SK-N-SH treated with all-trans-retinoic acid at 6 μM for 48 hours (cell line): Measurements from ENCODE around the gene DDAH1.
A peak's percentile ranks its signal among the peaks of the same experiment; 100 is the strongest.

Source experiments
- ATAC-seq: fragments of 200-7000 bp; cut with Tn5 transposase; 3 replicates; pipeline ENCODE4 v1.9.1; 2020; ENCODE audit warnings: mild to moderate bottlenecking, moderate library complexity
- ARNTL ChIP-seq: fragments of 450-650 bp; formaldehyde crosslinking; IDR thresholded peaks from 2 replicates; pipeline ENCODE4 v1.5.0; 2020; ENCODE audit warnings: low read depth, mild to moderate bottlenecking, moderate library complexity, borderline replicate concordance
- BACH2 ChIP-seq: fragments of 250-450 bp; sonication (Bioruptor Pico); IDR thresholded peaks from 2 replicates; pipeline ENCODE4 v1.9.0; 2021; ENCODE audit warnings: mild to moderate bottlenecking, borderline replicate concordance
- CREB5 ChIP-seq: fragments of 250-450 bp; sonication (Bioruptor Pico); IDR thresholded peaks from 2 replicates; pipeline ENCODE4 v1.5.1; 2020; ENCODE audit warnings: low read depth, mild to moderate bottlenecking, moderate library complexity
- CSDC2 ChIP-seq: fragments of 250-450 bp; sonication (Bioruptor Pico); IDR thresholded peaks from 2 replicates; pipeline ENCODE4 v1.5.0; 2020; ENCODE audit warnings: mild to moderate bottlenecking, moderate library complexity
- CSRNP3 ChIP-seq: fragments of 250-450 bp; sonication (Bioruptor Pico); IDR thresholded peaks from 2 replicates; pipeline ENCODE4 v1.5.1; 2021; ENCODE audit warnings: mild to moderate bottlenecking, moderate library complexity
- ESRRG ChIP-seq: fragments of 250-450 bp; sonication (Bioruptor Pico); IDR thresholded peaks from 2 replicates; pipeline ENCODE4 v1.6.1; 2021; ENCODE audit warnings: mild to moderate bottlenecking
- GLIS3 ChIP-seq: fragments of 250-450 bp; sonication (Bioruptor Pico); IDR thresholded peaks from 2 replicates; pipeline ENCODE4 v1.5.0; 2020; ENCODE audit warnings: mild to moderate bottlenecking, moderate library complexity
- ISL1 ChIP-seq: fragments of 250-450 bp; sonication (Bioruptor Pico); IDR thresholded peaks from 2 replicates; pipeline ENCODE4 v2.1.2; 2022; ENCODE audit warnings: mild to moderate bottlenecking, moderate library complexity
- OSR1 ChIP-seq: fragments of 250-450 bp; sonication (Bioruptor Pico); IDR thresholded peaks from 2 replicates; pipeline ENCODE4 v1.8.0; 2022; ENCODE audit warnings: moderate library complexity, mild to moderate bottlenecking, inconsistent platforms
- PATZ1 ChIP-seq: fragments of 250-450 bp; sonication (Bioruptor Pico); IDR thresholded peaks from 2 replicates; pipeline ENCODE4 v1.8.0; 2020; ENCODE audit warnings: mild to moderate bottlenecking, moderate library complexity, borderline replicate concordance
- PPARA ChIP-seq: fragments of 250-450 bp; sonication (Bioruptor Pico); IDR thresholded peaks from 2 replicates; pipeline ENCODE4 v1.5.0; 2020; ENCODE audit warnings: mild to moderate bottlenecking, borderline replicate concordance
- SNAI2 ChIP-seq: fragments of 250-450 bp; sonication (Bioruptor Pico); IDR thresholded peaks from 2 replicates; pipeline ENCODE4 v1.5.0; 2020; ENCODE audit warnings: mild to moderate bottlenecking, moderate library complexity
- TCF4 ChIP-seq: fragments of 250-450 bp; sonication (Bioruptor Pico); IDR thresholded peaks from 2 replicates; pipeline ENCODE4 v1.8.0; 2021; ENCODE audit warnings: mild to moderate bottlenecking, moderate library complexity, borderline replicate concordance
- TOX ChIP-seq: fragments of 250-450 bp; sonication (Bioruptor Pico); IDR thresholded peaks from 2 replicates; pipeline ENCODE4 v1.8.0; 2021; ENCODE audit warnings: mild to moderate bottlenecking, moderate library complexity, borderline replicate concordance
- TSHZ2 ChIP-seq: fragments of 250-450 bp; sonication (Bioruptor Pico); IDR thresholded peaks from 2 replicates; pipeline ENCODE4 v1.5.0; 2020; ENCODE audit warnings: mild to moderate bottlenecking, moderate library complexity
- ZNF70 ChIP-seq: fragments of 450-650 bp; formaldehyde crosslinking; IDR thresholded peaks from 2 replicates; pipeline ENCODE4 v1.5.0; 2020; ENCODE audit warnings: mild to moderate bottlenecking, moderate library complexity
- ZNF8 ChIP-seq: fragments of 450-650 bp; formaldehyde crosslinking; IDR thresholded peaks from 2 replicates; pipeline ENCODE4 v1.5.0; 2020; ENCODE audit warnings: mild to moderate bottlenecking, moderate library complexity

The DDAH1 gene

GRCh38 chr1:85409516-85409915, 55.4 kb downstream of the DDAH1 start:
- TF ChIP-seq ZNF70 (CRISPR knock-in tag) (no peak), TCF4 (no peak), CSRNP3 (CRISPR knock-in tag) (no peak), CSDC2 (no peak), PPARA (CRISPR knock-in tag) (no peak), GLIS3 (CRISPR knock-in tag) (no peak), TOX (no peak), ZNF8 (no peak), ESRRG (CRISPR knock-in tag) (no peak), TSHZ2 (CRISPR knock-in tag) (no peak), ARNTL (CRISPR knock-in tag) (no peak), SNAI2 (CRISPR knock-in tag) (no peak), OSR1 (CRISPR knock-in tag) (no peak)
- ATAC-seq: no peak

GRCh38 chr1:85407746-85408377, 57.1 kb downstream of the DDAH1 start:
- TF ChIP-seq PATZ1 (no peak), BACH2 (no peak)
- peak; percentile 27 for ATAC-seq

- peak; percentile 94 for ATAC-seq
- TF ChIP-seq ISL1 (CRISPR knock-in tag) (peak; percentile 68), BACH2 (no peak), CREB5 (0 out of 2 replicates have a peak, but pooled peaks have one; percentile 11)
- TF ChIP-seq, all 23 proteins: peak for 2
Measured at GRCh38 chr1:85406887-85407533, 57.9 kb downstream of the DDAH1 start.

GRCh38 chr1:85406081-85406480, 58.9 kb downstream of the DDAH1 start:
- TF ChIP-seq ZNF8 (no peak), TSHZ2 (CRISPR knock-in tag) (no peak), TOX (no peak), OSR1 (CRISPR knock-in tag) (no peak)

More at GRCh38 chr1:85406081-85406480, 58.9 kb downstream of the DDAH1 start:
- no peak for ATAC-seq
